ENCODE measurements around the gene TIGD3. TPM values are rescaled to one million over a fixed set of nuclear protein-coding genes. Genes with fewer than 3 reads are reported as not detected.

Gene TIGD3
- total RNA-seq, 1 donor from 2014 or later, result 0.43 TPM

DNA sequence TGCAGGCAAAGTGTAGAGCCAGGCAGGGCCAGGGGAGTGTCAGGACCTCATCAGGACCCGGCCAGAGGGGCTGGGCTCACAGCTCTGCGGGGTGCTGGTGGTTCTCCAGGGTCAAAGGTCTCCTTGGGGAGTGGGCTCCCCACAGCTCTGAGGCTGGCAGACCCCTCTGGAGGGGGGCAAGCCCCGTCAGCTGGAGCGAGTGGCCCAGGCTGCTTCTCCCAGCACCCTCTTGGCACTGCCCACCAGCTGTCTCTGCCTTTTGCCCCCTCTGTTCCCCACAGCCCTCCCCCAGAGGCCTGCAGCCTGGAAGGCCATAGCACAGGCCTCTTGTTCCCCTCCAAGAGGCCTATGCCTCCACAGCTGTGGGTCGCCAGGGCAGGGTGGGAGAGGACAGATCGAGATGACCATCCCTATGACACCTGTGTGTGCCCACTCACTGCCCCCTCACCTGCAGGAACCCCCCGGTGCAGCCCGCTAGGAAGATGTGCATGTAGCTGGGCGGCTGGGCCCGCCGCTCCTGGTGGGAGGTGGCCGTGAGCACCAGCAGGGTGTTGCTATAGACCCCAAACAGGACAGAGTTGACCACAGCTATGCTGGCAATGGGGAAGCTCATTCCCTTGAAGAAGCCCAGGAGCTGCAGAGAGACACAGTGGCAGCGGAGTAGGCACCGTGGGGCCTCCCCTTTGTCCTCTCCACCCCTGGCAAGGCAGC is 24.5 kb downstream of the TIGD3 start:
- intact Hi-C loops (cut with DNase I), result loop anchor here (10.0 kb wide), 2 partner anchors 76 to 136 kb away; no protein-coding TSS in a partner anchor
- Histone ChIP-seq H3K4me3 (no peak overlapping the region), H3K36me3 (no peaks in the 10 kb centered on the region), H3K27me3 (no peaks in the 10 kb centered on the region), H3K27ac (no peak overlapping the region), H3K4me1 (peaks cover 36% of the 10 kb centered on the region), H3K9me3 (no peaks in the 10 kb centered on the region)
- ATAC-seq, result no peak
- TF ChIP-seq, protein P1, sequence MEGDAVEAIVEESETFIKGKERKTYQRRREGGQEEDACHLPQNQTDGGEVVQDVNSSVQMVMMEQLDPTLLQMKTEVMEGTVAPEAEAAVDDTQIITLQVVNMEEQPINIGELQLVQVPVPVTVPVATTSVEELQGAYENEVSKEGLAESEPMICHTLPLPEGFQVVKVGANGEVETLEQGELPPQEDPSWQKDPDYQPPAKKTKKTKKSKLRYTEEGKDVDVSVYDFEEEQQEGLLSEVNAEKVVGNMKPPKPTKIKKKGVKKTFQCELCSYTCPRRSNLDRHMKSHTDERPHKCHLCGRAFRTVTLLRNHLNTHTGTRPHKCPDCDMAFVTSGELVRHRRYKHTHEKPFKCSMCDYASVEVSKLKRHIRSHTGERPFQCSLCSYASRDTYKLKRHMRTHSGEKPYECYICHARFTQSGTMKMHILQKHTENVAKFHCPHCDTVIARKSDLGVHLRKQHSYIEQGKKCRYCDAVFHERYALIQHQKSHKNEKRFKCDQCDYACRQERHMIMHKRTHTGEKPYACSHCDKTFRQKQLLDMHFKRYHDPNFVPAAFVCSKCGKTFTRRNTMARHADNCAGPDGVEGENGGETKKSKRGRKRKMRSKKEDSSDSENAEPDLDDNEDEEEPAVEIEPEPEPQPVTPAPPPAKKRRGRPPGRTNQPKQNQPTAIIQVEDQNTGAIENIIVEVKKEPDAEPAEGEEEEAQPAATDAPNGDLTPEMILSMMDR (IDR thresholded peaks at IDR 0.05), result no peak
- peak; percentile 62 for DNase-seq

DNA sequence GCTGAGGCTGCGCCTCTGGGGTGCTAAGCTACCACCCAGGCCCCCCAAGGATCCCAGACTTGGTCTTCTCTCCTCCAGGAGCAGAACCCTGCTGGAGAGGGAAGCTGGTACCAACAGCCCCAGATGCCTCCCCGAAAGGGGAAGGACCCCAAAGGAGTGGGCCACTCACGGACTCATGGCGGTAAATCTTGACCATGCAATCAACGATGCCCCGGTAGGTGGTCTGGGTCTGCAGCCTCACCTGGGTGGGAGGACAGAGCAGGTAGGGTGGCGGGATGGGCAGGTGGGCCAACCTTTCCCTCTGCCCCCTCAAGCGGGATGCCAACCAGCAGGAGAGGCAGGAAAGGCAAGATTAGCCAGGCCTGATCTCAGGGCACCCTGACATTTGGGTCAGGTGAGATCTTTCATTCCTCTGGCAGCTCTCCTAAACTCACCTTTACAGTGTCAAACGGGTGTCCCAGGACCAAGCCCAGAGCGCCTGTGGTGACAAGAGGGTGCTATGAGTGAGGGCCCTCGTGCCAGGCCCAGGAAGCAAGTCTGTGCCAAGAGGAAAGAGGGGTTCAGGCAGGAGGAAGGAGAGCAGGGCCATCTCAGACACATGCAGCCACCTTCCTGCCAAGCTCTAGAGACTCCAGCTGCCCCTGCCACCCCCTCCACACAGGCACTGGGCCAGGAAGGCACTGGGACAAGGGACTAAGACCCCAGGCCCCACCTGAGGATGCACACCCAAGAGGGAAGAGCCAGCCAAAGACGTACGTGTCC is 25.3 kb downstream of the TIGD3 start:
- no peaks in the 10 kb centered on the region for H3K9me3 ChIP-seq
- H3K4me3 ChIP-seq, result no peak overlapping the region
- no peaks in the 10 kb centered on the region for H3K27me3 ChIP-seq
- no peaks in the 10 kb centered on the region for H3K36me3 ChIP-seq
- H3K4me1 ChIP-seq, result peaks cover 43% of the 10 kb centered on the region
- TF ChIP-seq, protein P1 (IDR thresholded peaks at IDR 0.05), result no peak
- DNase-seq (no peak), ATAC-seq (no peak)
- intact Hi-C loops (cut with DNase I), result loop anchor here (10.0 kb wide), 2 partner anchors 75 to 135 kb away; no protein-coding TSS in a partner anchor
- peak overlapping the region; percentile 98 for H3K27ac ChIP-seq

DNA sequence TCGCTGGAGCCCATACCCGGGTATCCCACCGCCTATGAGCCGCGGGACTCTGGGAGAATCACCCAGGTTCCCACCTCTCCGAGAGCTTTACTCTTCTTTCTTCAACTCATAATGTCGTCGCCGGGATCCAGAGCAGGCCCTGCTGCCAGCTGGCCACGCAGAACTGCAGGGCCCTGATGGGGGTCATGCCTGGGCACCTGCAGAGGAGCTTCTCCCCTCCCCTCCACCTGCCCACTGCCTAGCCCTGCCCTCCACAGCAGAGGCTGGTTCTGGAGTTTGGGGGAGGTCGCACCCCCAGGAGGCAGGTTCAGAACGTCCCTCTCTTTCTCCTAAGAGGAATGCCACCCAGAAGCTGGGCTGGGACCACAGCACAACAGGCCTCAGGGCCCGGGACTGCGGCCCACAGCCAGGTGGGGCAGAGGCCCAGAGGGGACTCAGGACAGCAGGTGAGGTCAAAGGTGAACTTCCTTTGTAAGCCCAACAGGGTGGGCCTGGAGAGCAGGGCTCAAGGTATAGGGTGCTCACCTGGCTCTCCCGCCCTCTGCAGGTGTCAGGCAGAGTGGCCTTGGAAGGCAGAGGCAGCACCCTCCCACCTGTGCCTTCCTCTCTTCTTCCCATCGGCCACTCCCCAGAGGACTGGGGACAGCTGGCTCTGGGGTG is 26.0 kb downstream of the TIGD3 start:
- no peaks in the 10 kb centered on the region for H3K27me3 ChIP-seq
- H3K4me1 ChIP-seq, result peaks cover 49% of the 10 kb centered on the region
- TF ChIP-seq, protein P1 (IDR thresholded peaks at IDR 0.05), result no peak
- H3K4me3 ChIP-seq, result no peak overlapping the region
- H3K9me3 ChIP-seq, result no peaks in the 10 kb centered on the region
- peak; percentile 60 for DNase-seq
- peak overlapping the region; percentile 98 for H3K27ac ChIP-seq
- H3K36me3 ChIP-seq, result no peaks in the 10 kb centered on the region
- no peak for ATAC-seq
- intact Hi-C loops (cut with DNase I), result no loop called here

DNA sequence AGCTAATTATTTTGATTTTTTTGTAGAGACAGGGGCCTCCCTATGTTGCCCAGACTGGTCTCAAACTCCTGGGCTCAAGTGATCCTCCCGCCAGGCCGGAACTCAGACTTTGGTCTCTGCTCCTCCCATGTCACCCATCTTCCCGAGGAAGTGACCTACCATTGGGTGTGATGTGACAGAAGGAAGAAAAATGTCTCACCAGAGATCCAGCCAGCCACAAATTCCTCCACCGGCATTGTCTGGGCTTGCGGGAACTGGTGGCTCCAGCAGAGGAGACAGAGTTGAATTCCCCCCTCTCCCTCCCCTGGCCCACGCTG is 27.1 kb downstream of the TIGD3 start:
- peaks cover 55% of the 10 kb centered on the region for H3K4me1 ChIP-seq
- ATAC-seq (peak; percentile 3), DNase-seq (no peak)
- intact Hi-C loops (cut with DNase I), result no loop called here
- no peaks in the 10 kb centered on the region for H3K9me3 ChIP-seq
- H3K4me3 ChIP-seq, result peak overlapping the region; percentile 57
- TF ChIP-seq, protein P1 (IDR thresholded peaks at IDR 0.05), result no peak
- no peaks in the 10 kb centered on the region for H3K27me3 ChIP-seq
- H3K36me3 ChIP-seq, result no peaks in the 10 kb centered on the region
- H3K27ac ChIP-seq, result peak overlapping the region; percentile 98

DNA sequence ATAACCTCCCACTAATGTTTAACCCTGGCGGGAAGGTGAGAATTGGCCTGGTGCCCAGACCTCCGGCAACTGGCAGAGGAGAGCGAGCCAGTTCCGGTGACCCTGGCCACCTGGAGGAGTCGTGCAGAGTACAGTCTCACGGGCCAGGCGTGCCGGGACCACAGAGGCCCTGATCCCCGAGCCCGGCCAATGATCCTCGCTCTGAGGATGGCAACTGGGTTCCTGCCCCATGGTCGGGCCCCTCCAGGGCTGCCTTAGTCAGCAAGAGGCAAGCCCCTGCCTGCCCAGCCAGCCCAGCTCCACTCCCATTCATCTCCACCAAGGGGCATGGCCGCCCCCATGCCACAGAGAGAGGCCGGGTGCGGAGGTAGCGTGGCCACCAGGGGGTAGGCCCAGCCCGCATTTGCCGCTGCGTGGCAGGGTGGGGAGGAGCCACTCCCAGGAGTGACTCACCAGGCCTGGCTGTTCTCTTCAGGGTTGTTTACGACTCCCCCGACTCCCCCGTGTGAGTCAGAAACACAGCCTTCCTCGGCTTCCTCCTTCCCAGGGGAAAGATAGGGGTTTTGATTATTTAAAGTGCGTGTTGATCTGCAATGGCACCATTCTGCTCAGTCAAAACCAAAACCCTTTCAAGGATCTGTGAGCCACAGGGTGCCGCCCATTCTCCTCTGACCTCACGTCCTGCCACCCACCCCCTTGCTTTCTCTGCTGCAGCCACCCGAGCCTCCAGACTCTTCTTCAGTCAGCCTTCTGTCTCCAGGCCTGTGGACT is 27.7 kb downstream of the TIGD3 start, which contains the start of gene SLC25A45:
SLC25A45 (minus strand) TSS at position 614 of the 771 bp plus-strand sequence. CDS start 695 bp downstream, outside the sequence.
- Histone ChIP-seq H3K4me3 (peak within 1 kb of the TSS; percentile 57), H3K27me3 (no peaks in the 10 kb centered on the region), H3K36me3 (no peaks in the 10 kb centered on the region), H3K9me3 (no peaks in the 10 kb centered on the region), H3K4me1 (peaks cover 59% of the 10 kb centered on the region), H3K27ac (peak within 1 kb of the TSS; percentile 98)
- intact Hi-C loops (cut with DNase I), result no loop called here
- DNase-seq (peak; percentile 96), ATAC-seq (peak; percentile 91)
- TF ChIP-seq, protein P1 (IDR thresholded peaks at IDR 0.05), result peak; percentile 84

Measured in upper lobe of right lung (tissue), 1 donor.